Amygdala (tissue), 56 donors: Measurements from ENCODE around the gene TNNI3K.

Experiments used
- DNase-seq, 56 donors: peaks; one replicate each; lab custom pipeline; 2025; lab: John Stamatoyannopoulos, UW

Gene TNNI3K

GRCh38 chr1:74280642-74281396 is 45.6 kb downstream of the TNNI3K start:
- DNase-seq = no peak

- no peak for DNase-seq
These were observed 51.2 kb downstream of the TNNI3K start for GRCh38 chr1:74286414-74286813.

- no peak for DNase-seq
These were observed 79.3 kb downstream of the TNNI3K start for GRCh38 chr1:74314438-74314837.

GRCh38 chr1:74316302-74316701 is 81.1 kb downstream of the TNNI3K start:
- DNase-seq = no peak

GRCh38 chr1:74317663-74318062 is 82.5 kb downstream of the TNNI3K start:
- no peak for DNase-seq

- DNase-seq = no peak
These were observed 88.8 kb downstream of the TNNI3K start for GRCh38 chr1:74323937-74324473.

- no peak for DNase-seq
These were observed 89.7 kb downstream of the TNNI3K start for GRCh38 chr1:74324684-74325448.

GRCh38 chr1:74328851-74329250 is 93.7 kb downstream of the TNNI3K start:
- no peak for DNase-seq

- DNase-seq = no peak
These were observed 98.1 kb downstream of the TNNI3K start for GRCh38 chr1:74333244-74333643.

GRCh38 chr1:74334147-74334546 is 99.0 kb downstream of the TNNI3K start:
- DNase-seq = no peak

- no peak for DNase-seq
These were observed 105.5 kb downstream of the TNNI3K start for GRCh38 chr1:74340656-74341055.

- DNase-seq = peak in 1 of 56 donors; percentile 1
These were observed 106.6 kb downstream of the TNNI3K start for GRCh38 chr1:74341702-74342339.

- DNase-seq = peak in 14 of 56 donors; percentile 1 to 56 (median 7)
These were observed 108.0 kb downstream of the TNNI3K start for GRCh38 chr1:74343216-74343615.

- DNase-seq = no peak
These were observed 109.2 kb downstream of the TNNI3K start for GRCh38 chr1:74344387-74344786.

- DNase-seq = peak in 1 of 56 donors; percentile 1
These were observed 121.3 kb downstream of the TNNI3K start for GRCh38 chr1:74356493-74356892.

- DNase-seq = no peak
These were observed 122.0 kb downstream of the TNNI3K start for GRCh38 chr1:74357150-74357549.

GRCh38 chr1:74357756-74358155 is 122.6 kb downstream of the TNNI3K start:
- DNase-seq = no peak

- DNase-seq = no peak
These were observed 127.5 kb downstream of the TNNI3K start for GRCh38 chr1:74362691-74363090.

GRCh38 chr1:74363220-74363619 is 128.0 kb downstream of the TNNI3K start:
- peak in 24 of 56 donors; percentile 1 to 53 (median 10) for DNase-seq

- DNase-seq = no peak
These were observed 132.1 kb downstream of the TNNI3K start for GRCh38 chr1:74367175-74367813.

- DNase-seq = no peak
These were observed 133.1 kb downstream of the TNNI3K start for GRCh38 chr1:74368335-74368734.
